Common myeloid progenitor, CD34-positive (primary cell): Measurements from ENCODE around the gene PIGQ.

Experiments
- CTCF ChIA-PET: fragments of 350-600 bp; sonication (Branson Sonifier 250); formaldehyde crosslinking; loops from one replicate; lab custom pipeline; 2021; ENCODE audit warnings: antibody characterized with exemption; lab: Charles Lee
- POLR2A ChIA-PET: fragments of 350-600 bp; sonication (Branson Sonifier 250); formaldehyde crosslinking; loops from one replicate; lab custom pipeline; 2021; ENCODE audit warnings: antibody characterized with exemption; lab: Charles Lee
- DNase-seq, 3 donors: peaks; one replicate each; pipeline versions ENCODE4 v3.0.0 to v3.0.0-alpha.2; 2013
- H3K27ac ChIP-seq, 2 experiments: 1 replicate in 1 of 2; 2 replicates in 1 of 2; pipeline ENCODE4 v1.7.0; 2013; ENCODE audit warnings: inconsistent platforms in 2 of 2, low read length in 2 of 2, mild to moderate bottlenecking in 2 of 2, low read depth in 1 of 2, moderate library complexity in 1 of 2; ENCODE audit not compliant: severe bottlenecking in 2 of 2, insufficient read depth in 1 of 2, poor library complexity in 1 of 2
- H3K27me3 ChIP-seq, 5 experiments: replicated peaks in 2 of 5; 1 replicate in 3 of 5; 2 replicates in 2 of 5; pipeline versions ENCODE4 v1.6.1 to v1.7.0; 2013; ENCODE audit warnings: low read length in 4 of 5, mild to moderate bottlenecking in 2 of 5, moderate library complexity in 2 of 5, inconsistent platforms in 1 of 5; ENCODE audit not compliant: insufficient read depth in 5 of 5, control insufficient read depth in 4 of 5
- H3K36me3 ChIP-seq, 4 experiments: 1 replicate in 2 of 4; 2 replicates in 2 of 4; pipeline versions ENCODE4 v1.6.1 to v1.7.0; 2013; ENCODE audit warnings: low read length in 3 of 4, control low read depth in 1 of 4, mild to moderate bottlenecking in 1 of 4; ENCODE audit not compliant: control insufficient read depth in 4 of 4, insufficient read depth in 4 of 4
- H3K4me1 ChIP-seq, 4 experiments: 1 replicate in 3 of 4; 2 replicates in 1 of 4; pipeline versions ENCODE4 v1.6.1 to v1.7.1; 2013; ENCODE audit warnings: low read length in 3 of 4, mild to moderate bottlenecking in 3 of 4, control low read depth in 1 of 4, inconsistent platforms in 1 of 4, moderate library complexity in 1 of 4; ENCODE audit not compliant: control insufficient read depth in 4 of 4, insufficient read depth in 4 of 4; ENCODE audit errors: control extremely low read depth in 1 of 4
- H3K4me3 ChIP-seq, 7 experiments: 1 replicate in 4 of 7; 2 replicates in 3 of 7; pipeline versions ENCODE4 v1.5.1 to v1.7.0; 2013; ENCODE audit warnings: mild to moderate bottlenecking in 7 of 7, low read length in 6 of 7, moderate library complexity in 6 of 7, inconsistent platforms in 2 of 7, low read depth in 2 of 7, control low read depth in 1 of 7; ENCODE audit not compliant: insufficient read depth in 4 of 7, control insufficient read depth in 1 of 7; ENCODE audit errors: extremely low read depth in 1 of 7
- H3K9me3 ChIP-seq, 5 experiments: 1 replicate in 4 of 5; 2 replicates in 1 of 5; pipeline versions ENCODE4 v1.6.1 to v1.7.1; 2013; ENCODE audit warnings: low read length in 4 of 5, mild to moderate bottlenecking in 2 of 5, inconsistent platforms in 1 of 5, low read depth in 1 of 5, moderate library complexity in 1 of 5; ENCODE audit not compliant: control insufficient read depth in 4 of 5, insufficient read depth in 2 of 5; ENCODE audit errors: control extremely low read depth in 1 of 5
- WGBS: methylation state at CpG from one replicate; pipeline ENCODE4 v1.1.5; 2013; ENCODE audit not compliant: insufficient coverage; 5-methylcytosine and 5-hydroxymethylcytosine counted together

PIGQ gene

DNA sequence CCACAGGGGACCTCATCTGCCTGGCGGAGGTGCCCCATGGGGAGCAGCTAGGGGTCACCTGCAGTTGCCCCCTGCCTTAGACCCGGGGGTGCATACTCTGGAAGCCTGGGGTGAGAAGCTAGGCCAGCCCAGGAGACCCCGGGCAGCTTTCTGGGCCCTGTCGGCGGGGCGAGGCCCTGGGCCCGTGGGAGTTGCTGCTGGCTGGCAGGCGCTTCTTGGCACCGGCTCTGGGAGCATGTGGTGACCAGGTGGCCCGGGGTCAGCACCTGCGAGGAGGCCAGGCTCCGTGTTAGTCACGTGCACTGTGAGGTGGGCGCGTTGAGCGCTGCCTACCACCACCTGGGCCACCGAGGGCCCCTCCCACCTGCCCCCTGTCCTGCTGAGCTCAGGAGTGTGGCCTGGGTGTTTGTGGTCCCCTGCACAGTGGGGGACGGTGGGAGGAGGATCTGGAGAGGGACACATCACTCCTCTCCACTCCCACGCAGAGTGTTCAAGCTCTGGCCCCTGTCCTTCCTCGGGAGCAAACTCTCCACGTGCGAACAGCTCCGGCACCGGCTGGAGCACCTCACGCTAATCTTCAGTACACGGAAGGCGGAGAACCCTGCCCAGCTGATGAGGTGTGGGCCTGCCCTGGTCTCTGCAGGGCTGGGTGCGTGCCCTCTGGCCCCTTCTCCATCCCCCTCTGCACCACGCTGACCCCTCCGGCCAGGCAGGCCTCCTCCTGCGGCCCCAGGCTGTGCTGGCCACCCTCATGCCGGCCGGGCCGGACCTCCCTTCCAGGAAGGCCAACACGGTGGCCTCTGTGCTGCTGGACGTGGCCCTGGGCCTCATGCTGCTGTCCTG is 5.8 kb downstream of the PIGQ start:
- Histone ChIP-seq H3K4me3 (no peak overlapping the region), H3K36me3 (peaks cover 0 to 34% (median 22%) of the 10 kb centered on the region in 4 experiments), H3K9me3 (no peaks in the 10 kb centered on the region), H3K27ac (no peak overlapping the region), H3K4me1 (peaks cover 0 to 19% (median 11%) of the 10 kb centered on the region in 4 experiments), H3K27me3 (no peaks in the 10 kb centered on the region)
- DNase-seq, result no peak
- ChIA-PET POLR2A (no interaction called here), CTCF (interaction anchor here (0.8 to 1.5 kb wide), 6 partner anchors 13 to 86 kb away, joined by 3 to 4 read pairs (median 4); no protein-coding TSS in a partner anchor)
- 95% methylated on average over 30 of the region's 36 CpGs for WGBS

DNA sequence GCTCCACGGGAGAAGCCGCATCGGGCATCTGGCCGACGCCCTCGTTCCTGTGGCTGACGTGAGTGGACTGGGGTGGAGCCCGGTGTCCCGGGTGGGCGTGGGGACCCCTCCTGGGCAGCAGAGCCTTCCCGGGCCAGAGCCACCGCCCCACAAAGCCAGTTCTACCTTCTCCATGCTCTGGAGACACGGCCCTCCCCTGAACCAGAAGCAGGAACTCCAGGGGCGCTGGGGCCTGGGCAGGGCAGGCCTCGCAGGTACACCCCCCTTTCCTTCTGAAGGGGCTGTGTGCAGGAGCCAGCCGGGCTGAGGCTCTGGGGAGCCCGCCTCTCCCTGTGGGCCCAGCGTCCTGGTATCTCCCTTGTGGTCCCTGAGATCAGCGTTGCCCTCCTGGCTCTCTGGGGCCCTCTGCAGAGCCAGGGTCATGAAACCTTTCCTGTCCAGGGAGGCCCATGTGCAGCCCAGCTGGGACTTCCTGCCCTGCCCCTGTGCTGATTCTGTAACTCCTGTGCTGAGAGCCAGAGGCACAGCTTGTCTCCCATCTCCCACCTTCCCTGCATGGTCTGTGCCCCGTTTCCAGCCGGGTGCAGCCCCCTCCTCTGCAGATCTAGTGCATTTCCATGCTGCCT is 6.5 kb downstream of the PIGQ start:
- CTCF ChIA-PET, result interaction anchor here (0.8 to 3.5 kb wide), 10 partner anchors 9 to 133 kb away, joined by 3 to 20 read pairs (median 4); partner anchors contain the start of gene NHLRC4
- H3K9me3 ChIP-seq, result no peaks in the 10 kb centered on the region
- peaks cover 0 to 12% (median 5%) of the 10 kb centered on the region in 4 experiments for H3K4me1 ChIP-seq
- H3K36me3 ChIP-seq, result peaks cover 0 to 41% (median 23%) of the 10 kb centered on the region in 4 experiments
- no peak overlapping the region for H3K4me3 ChIP-seq
- 90% methylated on average over 17 of the region's 21 CpGs for WGBS
- no peaks in the 10 kb centered on the region for H3K27me3 ChIP-seq
- no peak overlapping the region for H3K27ac ChIP-seq
- DNase-seq, result no peak
- POLR2A ChIA-PET, result no interaction called here

DNA sequence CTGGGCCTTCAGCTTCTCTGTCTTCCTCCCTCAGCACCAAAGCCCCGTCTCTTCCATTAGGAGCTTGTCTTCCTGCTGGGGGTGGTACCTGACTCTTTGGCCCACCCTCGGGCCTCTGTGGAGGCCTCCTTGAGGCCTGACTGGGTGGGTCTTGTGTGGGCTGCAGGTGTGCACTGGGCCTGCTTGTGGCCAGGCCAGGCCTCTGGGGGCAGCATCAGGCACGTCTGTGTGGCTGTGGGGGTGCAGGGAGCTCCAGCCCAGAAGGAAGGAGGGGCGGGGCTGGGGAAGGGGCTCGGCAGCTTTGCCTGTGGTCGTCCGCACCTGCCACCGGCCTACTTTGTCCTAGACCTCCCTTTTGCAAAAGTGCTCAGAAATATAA is 7.0 kb downstream of the PIGQ start:
- no peak for DNase-seq
- H3K27me3 ChIP-seq, result no peaks in the 10 kb centered on the region
- H3K4me1 ChIP-seq, result peaks cover 0 to 12% (median 5%) of the 10 kb centered on the region in 4 experiments
- no peaks in the 10 kb centered on the region for H3K9me3 ChIP-seq
- H3K4me3 ChIP-seq, result no peak overlapping the region
- H3K36me3 ChIP-seq, result peaks cover 0 to 41% (median 23%) of the 10 kb centered on the region in 4 experiments
- CTCF ChIA-PET, result interaction anchor here (0.8 to 3.5 kb wide), 10 partner anchors 9 to 134 kb away, joined by 3 to 20 read pairs (median 4); partner anchors contain the start of gene NHLRC4
- POLR2A ChIA-PET, result no interaction called here
- WGBS, result 41% methylated on average over 2 of the region's 8 CpGs
- H3K27ac ChIP-seq, result no peak overlapping the region

DNA sequence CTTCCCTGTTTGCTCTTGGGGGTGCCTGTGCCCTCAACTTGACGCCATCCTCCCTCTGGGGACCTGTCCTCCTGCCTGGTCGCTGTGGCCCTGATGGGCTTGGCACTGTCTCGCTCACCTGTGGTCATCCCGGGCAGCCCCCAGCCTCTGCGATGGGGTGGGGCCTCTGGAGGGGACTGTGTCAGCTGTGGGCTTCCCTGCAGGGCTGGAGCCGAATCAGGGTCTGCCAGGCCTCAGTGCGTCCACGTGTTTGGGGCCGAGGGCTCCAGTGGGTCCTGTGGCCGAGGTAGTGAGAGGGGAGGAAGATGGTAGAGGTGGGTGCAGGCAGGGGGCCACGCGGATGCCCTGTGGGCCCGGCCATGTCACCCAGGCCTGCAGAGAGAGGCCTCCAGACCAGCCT is 8.0 kb downstream of the PIGQ start:
- Histone ChIP-seq H3K4me3 (no peak overlapping the region), H3K27ac (no peak overlapping the region), H3K4me1 (peaks cover 0 to 12% (median 5%) of the 10 kb centered on the region in 4 experiments), H3K36me3 (peaks cover 0 to 41% (median 23%) of the 10 kb centered on the region in 4 experiments), H3K27me3 (no peaks in the 10 kb centered on the region), H3K9me3 (no peaks in the 10 kb centered on the region)
- ChIA-PET CTCF (interaction anchor here (0.7 to 3.5 kb wide), 6 partner anchors 9 to 184 kb away, joined by 3 to 20 read pairs (median 6); no protein-coding TSS in a partner anchor), POLR2A (no interaction called here)
- no peak for DNase-seq
- WGBS, result 100% methylated on average over 7 of the region's 13 CpGs

DNA sequence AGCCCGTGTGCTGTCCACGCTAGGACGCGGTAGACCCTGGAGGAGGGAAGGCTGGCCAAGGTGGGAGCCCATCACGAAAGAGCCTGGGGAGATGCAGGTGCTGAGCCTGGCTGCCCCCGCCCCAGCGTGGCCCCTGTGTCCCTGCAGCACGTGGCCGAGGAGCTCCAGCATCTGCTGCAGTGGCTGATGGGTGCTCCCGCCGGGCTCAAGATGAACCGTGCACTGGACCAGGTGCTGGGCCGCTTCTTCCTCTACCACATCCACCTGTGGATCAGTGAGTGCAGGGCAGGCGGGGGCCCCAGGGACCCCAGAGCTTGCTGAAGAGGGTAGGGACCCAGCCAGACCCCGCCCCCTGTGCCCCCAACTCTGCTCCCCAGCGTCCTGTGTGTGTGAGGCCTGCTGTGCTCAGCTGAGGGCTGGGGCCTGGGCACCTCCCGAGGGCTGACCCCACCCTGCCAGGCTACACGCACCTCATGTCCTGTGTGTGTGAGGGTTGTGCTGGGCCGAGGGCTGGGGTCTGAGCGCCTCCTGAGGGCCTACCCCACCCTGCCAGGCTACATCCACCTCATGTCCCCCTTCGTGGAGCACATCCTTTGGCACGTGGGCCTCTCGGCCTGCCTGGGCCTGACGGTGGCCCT is 8.6 kb downstream of the PIGQ start:
- Histone ChIP-seq H3K4me3 (peak overlapping the region in 1 of 7 experiments; percentile 73), H3K9me3 (no peaks in the 10 kb centered on the region), H3K36me3 (peaks cover 0 to 45% (median 26%) of the 10 kb centered on the region in 4 experiments), H3K27ac (no peak overlapping the region), H3K27me3 (no peaks in the 10 kb centered on the region), H3K4me1 (peaks cover 0 to 12% (median 5%) of the 10 kb centered on the region in 4 experiments)
- ChIA-PET CTCF (interaction anchor here (0.7 to 4.7 kb wide), 10 partner anchors 8 to 187 kb away, joined by 3 to 21 read pairs (median 5); partner anchors contain the start of gene RAB40C), POLR2A (interaction anchor here (0.6 to 1.0 kb wide), 2 partner anchors 10 to 331 kb away, joined by 4 read pairs; no protein-coding TSS in a partner anchor)
- WGBS, result 92% methylated on average over 19 of the region's 24 CpGs
- no peak for DNase-seq

DNA sequence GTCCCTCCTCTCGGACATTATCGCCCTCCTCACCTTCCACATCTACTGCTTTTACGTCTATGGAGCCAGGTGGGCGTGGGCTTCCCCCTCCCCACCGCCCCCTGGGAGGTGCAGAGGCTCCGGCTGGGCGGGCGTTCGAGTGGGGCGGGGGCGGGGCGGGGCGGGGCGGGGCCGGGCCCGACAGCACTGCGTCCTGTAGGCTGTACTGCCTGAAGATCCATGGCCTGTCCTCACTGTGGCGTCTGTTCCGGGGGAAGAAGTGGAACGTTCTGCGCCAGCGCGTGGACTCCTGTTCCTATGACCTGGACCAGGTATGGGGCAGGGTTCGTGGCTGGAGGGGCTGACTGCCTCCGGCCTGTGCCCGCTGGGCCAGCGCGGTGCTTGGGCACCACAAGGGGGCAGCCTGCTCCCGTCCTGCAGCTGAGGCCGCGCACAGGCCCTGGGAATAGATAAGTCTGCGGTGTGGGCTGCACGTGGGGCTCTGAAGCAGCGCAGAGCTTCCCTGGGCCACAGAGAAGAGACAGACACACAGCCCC is 9.2 kb downstream of the PIGQ start:
- 19% methylated on average over 24 of the region's 34 CpGs for WGBS
- no peaks in the 10 kb centered on the region for H3K9me3 ChIP-seq
- H3K36me3 ChIP-seq, result peaks cover 0 to 44% (median 25%) of the 10 kb centered on the region in 4 experiments
- POLR2A ChIA-PET, result interaction anchor here (0.6 to 1.0 kb wide), 2 partner anchors 10 to 332 kb away, joined by 4 read pairs; no protein-coding TSS in a partner anchor
- peaks cover 0 to 12% (median 5%) of the 10 kb centered on the region in 4 experiments for H3K4me1 ChIP-seq
- no peaks in the 10 kb centered on the region for H3K27me3 ChIP-seq
- CTCF ChIA-PET, result interaction anchor here (0.6 to 4.7 kb wide), 11 partner anchors 8 to 187 kb away, joined by 3 to 21 read pairs (median 5); partner anchors contain the start of gene RAB40C
- peak; percentile 87 to 93 (median 93) for DNase-seq
- peak overlapping the region in 2 of 7 experiments; percentile 55 to 73 for H3K4me3 ChIP-seq
- H3K27ac ChIP-seq, result no peak overlapping the region
